Calu3 (cell line): Measurements from ENCODE around the gene CTIF. TPM values are rescaled to one million over a fixed set of nuclear protein-coding genes. Genes with fewer than 3 reads are reported as not detected.

Source experiments
- BruUV-seq: library from RNA; stranded (reverse); fragments of 400-500 nt; replicated peaks from 2 replicates; lab custom pipeline; 2021; lab: Mats Ljungman, UMichigan
- CTCF ChIA-PET: fragments of 300-600 bp; sonication (Branson Sonifier 250); formaldehyde crosslinking; loops from one replicate; lab custom pipeline; 2022; ENCODE audit warnings: antibody characterized with exemption; lab: Charles Lee
- DNase-seq: peaks from one replicate; pipeline ENCODE4 v3.0.0; 2022
- H3K27ac Mint-ChIP-seq: one replicate; pipeline ENCODE4 v1.8.0; 2022; ENCODE audit warnings: mixed read lengths; ENCODE audit not compliant: unreplicated experiment
- H3K27me3 Mint-ChIP-seq: one replicate; pipeline ENCODE4 v1.8.0; 2022; ENCODE audit warnings: mixed read lengths; ENCODE audit not compliant: unreplicated experiment
- H3K36me3 Mint-ChIP-seq: one replicate; pipeline ENCODE4 v1.8.0; 2022; ENCODE audit warnings: mild to moderate bottlenecking, moderate library complexity, mixed read lengths; ENCODE audit not compliant: insufficient read depth, unreplicated experiment
- H3K4me1 Mint-ChIP-seq: one replicate; pipeline ENCODE4 v1.8.0; 2022; ENCODE audit warnings: mild to moderate bottlenecking, low read depth, mixed read lengths; ENCODE audit not compliant: unreplicated experiment
- H3K4me3 Mint-ChIP-seq: one replicate; pipeline ENCODE4 v1.8.0; 2022; ENCODE audit warnings: mild to moderate bottlenecking, low read depth, moderate library complexity, mixed read lengths; ENCODE audit not compliant: unreplicated experiment
- H3K9me3 Mint-ChIP-seq: one replicate; pipeline ENCODE4 v1.8.0; 2022; ENCODE audit warnings: low read depth, mixed read lengths; ENCODE audit not compliant: unreplicated experiment
- intact Hi-C: fragments of 100-400 bp; cut with micrococcal nuclease; formaldehyde crosslinking; loops from one replicate; pipeline ENCODE4 v1.10.0; 2022; ENCODE audit not compliant: unreplicated experiment
- total RNA-seq: library from RNA; stranded (reverse); gene quantifications from 2 replicates; pipeline ENCODE4 v1.2.3, GENCODE V29; 2022
- TF ChIP-seq, protein P1 (sequence below): fragments of 200-600 bp; IDR thresholded peaks from one replicate; pipeline ENCODE4 v1.8.0; 2022; ENCODE audit warnings: antibody characterized with exemption; ENCODE audit not compliant: unreplicated experiment

CTIF gene
- total RNA-seq, 1 experiment from 2014 or later, result 40.8 TPM

DNA sequence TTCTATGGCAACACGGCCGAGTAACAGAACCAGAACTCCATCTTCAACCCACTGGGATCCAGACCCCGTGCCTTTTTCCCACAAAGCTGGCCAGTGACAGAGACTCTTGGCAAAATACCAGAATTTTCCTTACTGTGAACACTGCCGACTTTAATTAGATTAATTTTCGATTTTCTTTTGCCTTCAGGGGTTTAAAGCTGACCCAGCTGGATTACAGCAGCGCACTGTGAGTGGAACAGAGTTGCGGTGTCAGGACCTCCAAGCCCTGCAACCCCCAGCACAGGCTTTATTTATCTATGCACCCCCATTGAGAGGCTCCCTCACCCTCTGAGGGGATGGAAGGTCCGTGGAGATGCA, 36.4 kb downstream of the CTIF start:
- Mint-ChIP-seq H3K4me1 (no peaks in the 10 kb centered on the region), H3K4me3 (no peak overlapping the region), H3K27me3 (no peaks in the 10 kb centered on the region), H3K27ac (no peak overlapping the region), H3K9me3 (no peaks in the 10 kb centered on the region), H3K36me3 (no peaks in the 10 kb centered on the region)
- no peak for DNase-seq
- intact Hi-C loops, result no loop called here
- TF ChIP-seq, protein P1, sequence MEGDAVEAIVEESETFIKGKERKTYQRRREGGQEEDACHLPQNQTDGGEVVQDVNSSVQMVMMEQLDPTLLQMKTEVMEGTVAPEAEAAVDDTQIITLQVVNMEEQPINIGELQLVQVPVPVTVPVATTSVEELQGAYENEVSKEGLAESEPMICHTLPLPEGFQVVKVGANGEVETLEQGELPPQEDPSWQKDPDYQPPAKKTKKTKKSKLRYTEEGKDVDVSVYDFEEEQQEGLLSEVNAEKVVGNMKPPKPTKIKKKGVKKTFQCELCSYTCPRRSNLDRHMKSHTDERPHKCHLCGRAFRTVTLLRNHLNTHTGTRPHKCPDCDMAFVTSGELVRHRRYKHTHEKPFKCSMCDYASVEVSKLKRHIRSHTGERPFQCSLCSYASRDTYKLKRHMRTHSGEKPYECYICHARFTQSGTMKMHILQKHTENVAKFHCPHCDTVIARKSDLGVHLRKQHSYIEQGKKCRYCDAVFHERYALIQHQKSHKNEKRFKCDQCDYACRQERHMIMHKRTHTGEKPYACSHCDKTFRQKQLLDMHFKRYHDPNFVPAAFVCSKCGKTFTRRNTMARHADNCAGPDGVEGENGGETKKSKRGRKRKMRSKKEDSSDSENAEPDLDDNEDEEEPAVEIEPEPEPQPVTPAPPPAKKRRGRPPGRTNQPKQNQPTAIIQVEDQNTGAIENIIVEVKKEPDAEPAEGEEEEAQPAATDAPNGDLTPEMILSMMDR, result no peak
- CTCF ChIA-PET, result no interaction called here
- no TSS peak for BruUV-seq

DNA sequence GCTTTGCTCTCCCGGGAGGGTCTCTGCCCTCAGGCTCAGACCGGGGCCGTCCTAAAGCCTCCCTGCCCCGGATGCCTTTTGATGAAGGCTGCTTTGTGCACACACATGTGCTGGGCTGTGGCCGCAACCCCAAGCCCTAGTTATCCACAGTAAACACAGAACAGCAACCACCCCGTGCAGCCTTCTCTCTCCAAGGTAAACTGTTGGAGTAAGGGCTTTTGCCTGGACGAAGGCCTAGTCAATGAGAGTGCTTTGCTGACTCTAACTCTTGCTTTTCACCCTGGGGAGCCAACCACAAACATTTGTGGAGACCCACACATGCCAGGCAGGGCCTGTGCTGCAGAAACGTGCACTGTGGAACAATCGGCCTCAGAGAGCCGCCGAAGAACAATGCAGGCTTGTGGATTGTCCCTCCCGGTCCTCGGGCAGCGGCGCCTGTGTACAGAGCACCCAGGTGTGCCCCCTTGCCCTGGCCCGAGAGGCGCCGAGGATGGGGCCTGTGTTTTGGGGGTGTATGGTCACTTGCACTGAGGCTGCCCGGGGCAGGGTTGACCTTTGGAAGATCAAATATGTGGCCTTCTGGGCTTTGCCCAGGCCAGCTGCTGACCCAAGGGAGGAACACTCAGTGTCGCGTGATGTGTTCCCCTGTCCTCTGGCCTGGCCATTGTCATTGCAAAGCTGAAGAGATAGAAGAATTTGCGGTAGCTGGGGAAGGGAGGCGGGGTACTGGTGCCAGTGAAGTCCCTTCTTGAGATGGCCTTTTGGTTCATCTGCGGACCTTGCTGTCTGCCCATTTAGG, 37.0 kb downstream of the CTIF start:
- no TSS peak for BruUV-seq
- no peak overlapping the region for H3K27ac Mint-ChIP-seq
- intact Hi-C loops, result no loop called here
- H3K27me3 Mint-ChIP-seq, result no peaks in the 10 kb centered on the region
- no peaks in the 10 kb centered on the region for H3K36me3 Mint-ChIP-seq
- H3K9me3 Mint-ChIP-seq, result no peaks in the 10 kb centered on the region
- DNase-seq, result no peak
- H3K4me3 Mint-ChIP-seq, result no peak overlapping the region
- H3K4me1 Mint-ChIP-seq, result no peaks in the 10 kb centered on the region
- CTCF ChIA-PET, result no interaction called here
- TF ChIP-seq, protein P1, result no peak

DNA sequence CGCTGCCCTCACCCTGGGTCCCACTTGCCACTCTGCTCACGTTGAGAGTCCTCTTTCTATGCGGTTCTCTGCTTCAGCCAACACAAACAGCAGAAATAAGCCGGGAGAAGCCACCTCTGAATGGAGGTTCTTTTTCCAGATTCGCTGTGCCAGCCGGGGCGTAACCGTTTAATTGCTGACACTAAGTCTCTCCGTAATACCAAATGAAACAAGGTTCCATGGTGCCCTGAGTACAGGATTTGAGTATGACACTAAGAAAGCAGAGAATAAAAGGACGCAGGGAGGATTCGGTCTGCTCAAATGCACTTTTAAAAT, 37.6 kb downstream of the CTIF start:
- H3K36me3 Mint-ChIP-seq, result no peaks in the 10 kb centered on the region
- H3K27me3 Mint-ChIP-seq, result no peaks in the 10 kb centered on the region
- intact Hi-C loops, result no loop called here
- BruUV-seq, result no TSS peak
- CTCF ChIA-PET, result no interaction called here
- H3K9me3 Mint-ChIP-seq, result no peaks in the 10 kb centered on the region
- H3K4me1 Mint-ChIP-seq, result no peaks in the 10 kb centered on the region
- no peak for DNase-seq
- H3K4me3 Mint-ChIP-seq, result no peak overlapping the region
- TF ChIP-seq, protein P1, result no peak
- no peak overlapping the region for H3K27ac Mint-ChIP-seq

DNA sequence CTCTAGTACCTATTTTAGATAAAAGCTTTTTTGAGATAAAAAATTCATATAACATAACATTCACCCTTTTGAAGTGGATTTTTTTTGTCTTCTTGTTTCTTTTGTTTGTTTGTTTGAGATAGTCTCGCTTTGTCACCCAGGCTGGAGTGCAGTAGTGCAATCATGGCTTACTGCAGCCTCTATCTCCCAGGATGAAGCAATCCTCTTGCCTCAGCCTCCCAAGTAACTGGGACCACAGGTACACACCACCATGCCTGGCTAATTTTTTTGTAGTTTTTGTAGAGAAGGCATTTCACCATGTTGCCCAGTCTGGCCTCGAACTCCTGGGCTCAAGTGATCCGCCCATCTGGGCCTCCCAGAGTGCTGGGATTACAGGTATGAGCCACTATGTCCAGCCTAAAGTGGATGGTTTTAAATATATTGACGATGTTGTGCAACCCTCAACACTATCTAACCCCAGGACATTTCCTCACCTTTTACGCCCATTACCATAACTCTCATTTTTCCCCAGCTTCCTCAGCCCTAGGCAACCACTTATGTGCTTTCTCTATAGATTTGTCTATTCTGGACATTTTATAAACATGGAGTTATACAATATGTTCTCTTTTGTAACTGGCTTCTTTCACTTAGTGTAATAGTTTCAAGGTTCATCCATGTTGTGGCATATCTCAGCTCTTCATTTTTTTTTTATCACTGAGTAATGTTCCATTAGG, 38.8 kb downstream of the CTIF start:
- intact Hi-C loops, result no loop called here
- H3K36me3 Mint-ChIP-seq, result no peaks in the 10 kb centered on the region
- DNase-seq, result no peak
- no peak overlapping the region for H3K27ac Mint-ChIP-seq
- H3K27me3 Mint-ChIP-seq, result no peaks in the 10 kb centered on the region
- H3K4me3 Mint-ChIP-seq, result no peak overlapping the region
- no peaks in the 10 kb centered on the region for H3K4me1 Mint-ChIP-seq
- CTCF ChIA-PET, result no interaction called here
- no peaks in the 10 kb centered on the region for H3K9me3 Mint-ChIP-seq
- TF ChIP-seq, protein P1, result no peak
- BruUV-seq, result no TSS peak
